DOHH2 (cell line): Measurements from ENCODE around the gene ZNRF1.

Experiments
- CTCF ChIP-seq: fragments of 200-600 bp; sonication (generic); IDR thresholded peaks from one replicate; pipeline ENCODE4 v1.5.1; 2014; ENCODE audit warnings: antibody characterized with exemption, mild to moderate bottlenecking, low read depth, low read length; ENCODE audit not compliant: poor library complexity, severe bottlenecking
- EZH2phosphoT487 ChIP-seq: fragments of 200-600 bp; sonication (generic); IDR thresholded peaks from 2 replicates; pipeline ENCODE4 v1.6.1; 2017; ENCODE audit warnings: borderline replicate concordance, mild to moderate bottlenecking, antibody characterized with exemption, low read length, moderate library complexity, mixed read lengths

GRCh38 chr16:75104836-75105235 is 106.0 kb downstream of the ZNRF1 start:
- TF ChIP-seq CTCF, result no peak
- no peak for TF ChIP-seq EZH2phosphoT487
